Adrenal gland (tissue), 5 donors: ENCODE results near the gene TTLL5.

ENCODE experiments used
- POLR2A ChIP-seq, 2 donors: fragments of 450-650 bp; IDR thresholded peaks; one replicate each; pipeline ENCODE4 v1.6.1; 2017; ENCODE audit warnings: antibody characterized with exemption in 2 of 2, mild to moderate bottlenecking in 2 of 2, moderate library complexity in 1 of 2
- TF ChIP-seq, protein P1 (sequence below), 6 experiments: fragments of 450-650 bp in 4 of 6; fragments of 200-600 bp in 2 of 6; sonication (generic) in 1 of 6; IDR thresholded peaks; 1 replicate in 5 of 6; 2 replicates in 1 of 6; pipeline versions ENCODE4 v1.5.1 to v1.8.0; 2016 to 2021; ENCODE audit warnings: antibody characterized with exemption in 6 of 6, mild to moderate bottlenecking in 2 of 6, moderate library complexity in 1 of 6
- donor health status: DM: no; HTN: no; CAD: no.

DNA sequence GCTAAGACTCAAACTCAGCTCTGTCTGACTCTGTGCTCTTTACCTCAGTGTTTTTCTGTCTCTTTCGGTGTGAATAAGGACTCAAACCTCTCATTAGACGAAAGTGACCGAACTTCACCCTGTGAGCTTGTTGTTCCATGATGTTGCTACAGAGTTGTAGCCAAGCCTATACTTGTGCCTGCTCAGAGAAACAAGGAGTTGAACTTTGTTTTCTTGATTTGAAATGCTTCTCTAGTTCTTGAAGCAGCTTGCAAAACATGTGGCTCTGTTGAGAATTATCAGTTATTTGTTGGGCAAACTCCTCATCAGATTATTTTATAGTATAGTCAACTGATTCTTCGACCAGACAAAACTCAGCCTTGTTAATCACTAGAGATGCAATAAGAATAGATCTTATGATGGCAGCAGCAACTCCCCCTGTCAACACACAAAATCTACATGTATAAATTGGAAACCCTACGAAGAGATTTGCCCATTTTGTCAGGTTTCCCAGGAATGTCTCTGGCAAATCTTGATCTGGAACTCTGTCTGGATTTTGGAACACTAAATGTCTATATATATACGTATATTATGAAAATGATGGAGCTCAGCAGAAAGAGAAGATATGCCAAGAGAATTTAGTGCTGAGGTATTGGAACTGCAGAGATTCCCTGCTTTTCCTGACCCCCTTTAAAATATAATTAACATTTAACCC lies 146.8 kb downstream of the TTLL5 start:
- TF ChIP-seq, protein P1, sequence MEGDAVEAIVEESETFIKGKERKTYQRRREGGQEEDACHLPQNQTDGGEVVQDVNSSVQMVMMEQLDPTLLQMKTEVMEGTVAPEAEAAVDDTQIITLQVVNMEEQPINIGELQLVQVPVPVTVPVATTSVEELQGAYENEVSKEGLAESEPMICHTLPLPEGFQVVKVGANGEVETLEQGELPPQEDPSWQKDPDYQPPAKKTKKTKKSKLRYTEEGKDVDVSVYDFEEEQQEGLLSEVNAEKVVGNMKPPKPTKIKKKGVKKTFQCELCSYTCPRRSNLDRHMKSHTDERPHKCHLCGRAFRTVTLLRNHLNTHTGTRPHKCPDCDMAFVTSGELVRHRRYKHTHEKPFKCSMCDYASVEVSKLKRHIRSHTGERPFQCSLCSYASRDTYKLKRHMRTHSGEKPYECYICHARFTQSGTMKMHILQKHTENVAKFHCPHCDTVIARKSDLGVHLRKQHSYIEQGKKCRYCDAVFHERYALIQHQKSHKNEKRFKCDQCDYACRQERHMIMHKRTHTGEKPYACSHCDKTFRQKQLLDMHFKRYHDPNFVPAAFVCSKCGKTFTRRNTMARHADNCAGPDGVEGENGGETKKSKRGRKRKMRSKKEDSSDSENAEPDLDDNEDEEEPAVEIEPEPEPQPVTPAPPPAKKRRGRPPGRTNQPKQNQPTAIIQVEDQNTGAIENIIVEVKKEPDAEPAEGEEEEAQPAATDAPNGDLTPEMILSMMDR (IDR thresholded peaks at IDR 0.05), result no peak
- TF ChIP-seq POLR2A (IDR thresholded peaks at IDR 0.05), result no peak
